NCI-H187 treated with DMSO at 0.1 percent for 48 hours (cell line): Measurements from ENCODE around the gene RUNX1.

Source experiments
- DNase-seq: peaks from one replicate; lab custom pipeline; 2025; lab: John Stamatoyannopoulos, UW

The RUNX1 gene

GRCh38 chr21:34825101-34825500 is 224.0 kb downstream of the RUNX1 start:
- no peak for DNase-seq

DNA sequence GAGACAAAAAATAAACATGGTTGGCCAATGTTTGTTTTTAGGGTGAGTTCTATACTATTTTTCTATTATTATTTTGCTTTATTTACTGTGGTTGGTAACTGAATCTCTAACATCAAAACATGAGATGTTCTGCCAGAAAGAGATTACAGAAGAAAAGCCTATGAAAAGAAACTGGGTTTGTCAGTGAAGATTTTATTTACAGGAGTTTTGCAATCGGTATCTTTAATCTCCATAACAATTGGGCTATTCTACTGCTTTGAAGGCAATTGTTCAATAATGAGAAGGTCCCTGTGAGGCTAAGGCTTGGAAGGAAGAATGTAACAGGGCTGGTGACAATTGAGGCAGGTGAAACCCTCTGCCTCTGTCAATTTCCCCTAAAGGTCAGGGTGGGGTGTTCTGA is 224.8 kb downstream of the RUNX1 start:
- no peak for DNase-seq

GRCh38 chr21:34822942-34823341 is 226.2 kb downstream of the RUNX1 start:
- DNase-seq, result no peak

DNA sequence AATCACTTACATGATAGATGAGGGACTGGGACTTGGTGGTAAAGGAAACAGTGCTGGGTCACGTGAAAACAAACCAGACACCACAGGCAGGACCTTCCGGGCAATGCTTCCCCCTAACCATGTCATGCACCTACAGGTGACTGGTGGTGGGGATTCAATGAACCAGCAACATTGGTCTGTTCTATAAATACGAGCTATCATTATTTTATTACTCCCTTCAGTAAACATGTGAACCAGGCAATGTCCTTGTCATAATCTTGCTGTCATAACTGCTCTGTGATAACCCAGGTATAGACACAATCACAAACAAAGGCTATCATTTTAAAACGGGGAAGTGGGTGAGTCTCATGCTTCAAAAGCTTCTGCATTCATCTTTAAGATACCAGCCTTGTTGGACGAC is 226.9 kb downstream of the RUNX1 start:
- DNase-seq, result no peak

DNA sequence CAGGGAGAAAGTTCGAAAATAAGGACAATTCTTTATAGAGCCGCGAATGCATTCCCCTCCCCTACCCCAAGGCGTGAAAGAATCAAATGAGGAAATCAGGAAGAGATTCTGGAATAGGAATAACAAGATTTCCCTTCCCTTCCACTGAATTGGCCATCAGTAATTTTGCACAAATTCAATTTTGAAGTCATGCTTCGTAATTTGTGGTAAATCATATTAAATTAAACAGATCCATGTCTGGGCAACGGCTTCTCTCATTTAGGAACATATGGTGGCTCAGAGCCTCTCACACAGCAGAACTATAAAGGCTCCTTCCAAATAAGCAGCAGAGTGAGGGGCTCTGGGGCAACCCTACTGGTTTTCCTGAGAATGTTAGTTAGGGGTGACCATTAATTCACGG is 227.4 kb downstream of the RUNX1 start:
- DNase-seq, result no peak

GRCh38 chr21:34820051-34820450 is 229.1 kb downstream of the RUNX1 start:
- no peak for DNase-seq

DNA sequence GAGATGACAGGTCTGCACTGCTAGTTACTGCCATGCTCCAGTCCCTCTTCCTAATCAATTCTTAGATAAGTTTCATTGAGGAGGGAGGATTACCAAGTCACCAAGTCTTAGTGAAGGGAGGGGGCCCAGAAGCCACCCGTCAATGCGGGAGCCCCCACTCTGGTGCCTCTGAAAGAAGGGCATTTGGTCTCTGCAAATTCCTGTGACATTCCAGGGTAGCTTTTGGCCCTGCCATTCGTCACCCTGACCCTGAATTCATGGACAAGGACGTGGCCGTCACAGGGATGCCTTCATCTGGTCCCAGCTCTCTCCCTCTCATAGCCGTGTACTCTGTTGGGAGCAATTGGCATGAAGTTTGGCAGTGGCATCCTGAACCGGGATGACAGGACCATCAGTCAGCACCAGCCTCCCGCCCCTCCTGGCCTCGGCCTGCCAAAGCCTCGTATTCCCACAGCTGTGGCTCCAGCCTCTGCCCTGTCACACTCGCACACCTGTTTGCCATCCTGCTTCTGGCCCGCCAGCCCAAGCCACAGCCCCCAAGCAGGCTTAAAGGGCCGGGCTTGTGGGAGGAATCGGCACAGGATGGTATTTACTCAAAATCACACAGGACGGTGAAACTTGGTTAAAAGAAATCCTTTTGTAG is 229.6 kb downstream of the RUNX1 start:
- no peak for DNase-seq

- no peak for DNase-seq
Measured at GRCh38 chr21:34818662-34819158, 230.4 kb downstream of the RUNX1 start.

DNA sequence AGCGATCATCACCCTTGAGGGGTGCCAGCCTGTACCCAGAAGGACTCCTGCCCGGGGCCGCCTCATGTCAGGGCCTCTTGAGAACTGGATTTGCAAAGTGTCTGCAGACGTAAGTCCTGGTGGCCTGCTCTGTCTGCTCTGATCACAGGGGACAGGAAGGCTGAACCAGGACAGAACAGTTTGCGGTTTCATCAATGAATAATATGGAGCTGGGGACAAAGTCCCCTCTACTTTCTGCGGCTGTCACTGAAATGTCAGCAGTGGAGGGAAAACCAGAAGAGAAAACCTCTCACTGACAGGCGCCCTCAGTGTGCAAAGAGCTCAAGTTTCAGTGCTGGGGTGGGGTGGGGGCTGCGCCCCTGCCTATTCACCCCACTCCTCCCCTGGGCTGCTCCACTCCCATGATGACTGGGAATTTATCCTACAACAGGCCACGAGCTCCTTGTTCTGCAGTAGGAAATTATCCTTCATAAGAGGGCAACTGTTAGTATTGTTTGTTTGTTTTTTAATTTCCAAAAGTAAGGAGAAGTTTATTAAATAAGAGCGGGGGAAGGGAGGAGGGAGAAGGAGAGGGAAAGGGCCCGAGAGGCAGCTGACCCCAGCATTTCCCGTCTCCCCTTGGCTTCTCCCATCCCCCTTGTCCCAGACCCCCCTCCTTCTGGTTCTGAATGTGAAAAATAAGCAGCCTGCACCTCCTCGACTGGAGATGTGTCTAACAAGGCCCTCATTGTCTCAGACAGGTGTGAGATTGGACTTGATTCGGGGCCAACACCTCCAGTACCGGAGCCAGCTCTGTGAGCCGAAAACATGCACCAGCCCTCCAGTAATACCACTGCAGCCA is 231.1 kb downstream of the RUNX1 start:
- no peak for DNase-seq

- DNase-seq, result no peak
Measured at GRCh38 chr21:34815831-34816705, 233.0 kb downstream of the RUNX1 start.

- no peak for DNase-seq
Measured at GRCh38 chr21:34814529-34814951, 234.6 kb downstream of the RUNX1 start.

GRCh38 chr21:34813266-34813894 is 235.7 kb downstream of the RUNX1 start:
- no peak for DNase-seq

DNA sequence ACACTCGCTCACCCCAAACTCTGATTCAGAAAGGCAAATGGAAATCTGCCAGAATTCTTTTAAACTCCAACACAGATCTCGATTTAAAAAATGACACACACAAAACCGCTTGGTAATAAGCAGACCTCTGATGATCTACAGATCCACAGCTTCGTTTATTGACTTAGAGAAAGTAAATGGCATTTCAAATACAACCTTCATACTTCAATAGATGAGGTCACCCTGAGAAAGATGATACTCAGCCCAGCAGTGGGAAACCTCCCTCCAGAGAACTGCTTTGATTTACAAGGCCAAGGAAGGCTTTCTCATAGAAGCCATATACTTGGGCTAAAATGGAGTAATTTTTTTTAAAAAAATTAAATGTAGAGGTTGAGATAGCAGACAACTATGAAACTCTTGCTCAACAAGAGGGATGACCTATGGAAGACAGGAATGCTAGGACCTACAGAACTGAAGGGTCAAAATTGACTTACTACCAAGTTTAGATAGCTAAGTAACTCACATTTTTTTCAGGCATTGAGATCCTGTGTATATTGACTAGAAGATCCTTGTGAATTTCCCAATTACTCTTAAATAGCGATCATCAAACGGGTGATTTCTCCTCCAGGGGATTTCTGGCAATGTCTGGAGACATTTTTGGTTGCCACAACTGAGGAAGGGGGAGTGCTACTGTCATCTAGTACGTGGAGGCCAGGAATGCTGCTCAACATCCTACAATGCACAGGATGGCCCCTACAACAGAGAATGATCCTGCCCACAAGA is 236.4 kb downstream of the RUNX1 start:
- DNase-seq, result no peak

DNA sequence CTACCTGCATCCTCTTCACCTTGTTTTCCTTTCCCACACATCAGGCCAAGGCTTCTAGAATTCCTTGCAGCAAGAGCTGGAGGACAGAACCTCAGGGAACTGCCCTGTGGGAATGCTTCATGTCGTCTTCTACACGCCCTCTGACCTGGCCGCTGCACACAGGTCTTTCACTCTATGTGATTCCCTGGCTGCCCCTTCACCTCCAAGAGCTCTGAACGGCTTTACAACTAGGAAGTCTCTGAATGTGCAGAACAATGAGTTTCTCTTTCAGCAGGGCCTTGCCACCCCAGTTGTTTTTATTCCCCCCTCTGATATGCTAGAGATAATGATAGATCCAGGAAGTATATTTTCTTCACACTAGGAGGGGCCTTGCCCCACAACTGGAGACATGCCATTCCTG is 237.7 kb downstream of the RUNX1 start:
- no peak for DNase-seq

DNA sequence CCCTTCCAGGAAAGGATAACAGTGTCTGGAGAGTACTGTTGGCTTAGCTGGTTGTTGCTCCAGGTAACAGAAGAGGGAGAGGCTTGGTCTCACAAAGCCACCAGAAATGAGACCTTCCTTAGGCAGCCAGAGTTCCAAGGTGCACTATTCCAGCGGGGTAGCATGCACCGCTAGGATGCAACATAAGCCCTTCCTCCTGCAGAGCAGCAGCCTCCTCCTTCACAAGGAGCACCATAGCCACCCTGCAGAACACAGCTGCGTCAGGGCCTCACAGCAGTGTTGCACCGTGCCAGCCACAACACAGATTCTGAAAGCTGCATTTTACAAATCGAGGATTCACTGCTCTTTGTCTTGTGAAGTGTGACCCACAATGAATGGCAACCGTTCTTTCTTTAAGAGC is 238.3 kb downstream of the RUNX1 start:
- DNase-seq, result no peak

DNA sequence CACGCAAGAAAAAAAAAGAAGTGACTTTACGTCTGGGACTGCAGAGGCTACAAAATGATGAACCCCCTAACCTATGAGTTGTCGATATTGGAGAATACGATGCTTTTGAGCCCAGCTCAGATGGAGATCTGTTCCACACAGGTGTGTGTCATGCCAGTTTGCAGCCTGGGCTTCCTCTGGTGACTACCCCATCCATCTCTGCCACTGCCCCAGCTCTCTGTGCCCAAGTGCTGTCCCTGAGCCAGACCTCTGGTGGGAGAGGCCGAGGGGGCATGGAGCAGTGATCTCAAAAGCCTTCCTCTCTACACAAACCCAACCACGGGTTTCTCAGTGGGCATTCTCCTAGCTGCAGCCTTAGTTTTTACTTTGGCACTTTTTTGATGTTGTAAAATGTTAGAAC is 239.3 kb downstream of the RUNX1 start:
- DNase-seq, result no peak

- DNase-seq, result no peak
Measured at GRCh38 chr21:34808569-34809204, 240.4 kb downstream of the RUNX1 start.

DNA sequence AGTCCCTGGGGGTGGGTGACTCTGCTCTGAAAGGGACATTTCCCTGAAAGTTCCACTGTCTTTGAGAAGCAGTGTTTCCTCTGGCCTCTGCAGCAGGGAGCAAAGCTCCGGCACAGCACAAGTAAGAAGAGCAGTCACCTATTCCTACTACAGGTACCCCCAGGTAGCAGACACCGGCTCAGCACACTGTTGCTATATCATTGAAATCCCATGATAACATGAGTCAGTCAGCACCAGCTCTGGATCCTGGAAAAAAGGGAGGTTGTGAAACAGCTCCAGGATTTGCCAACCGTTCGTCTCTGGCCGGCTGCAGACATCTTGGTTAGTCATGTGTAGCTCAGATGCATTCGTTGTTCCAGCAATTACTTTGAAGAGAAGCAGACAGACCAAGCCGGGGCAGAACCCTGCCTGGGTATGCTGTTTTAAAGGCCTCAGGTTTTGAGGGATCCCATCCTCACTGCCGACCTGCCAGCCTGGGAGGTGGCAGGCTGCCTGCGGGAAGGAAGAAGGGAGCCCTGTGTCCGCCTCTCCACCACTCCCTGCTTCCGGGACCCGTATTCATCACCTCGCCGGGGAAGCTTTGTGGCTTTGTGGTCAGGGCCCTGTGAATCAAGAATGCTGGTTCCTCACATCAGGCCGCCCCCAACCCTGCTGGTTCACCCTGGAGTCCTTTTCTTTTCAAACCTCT is 241.1 kb downstream of the RUNX1 start:
- no peak for DNase-seq

DNA sequence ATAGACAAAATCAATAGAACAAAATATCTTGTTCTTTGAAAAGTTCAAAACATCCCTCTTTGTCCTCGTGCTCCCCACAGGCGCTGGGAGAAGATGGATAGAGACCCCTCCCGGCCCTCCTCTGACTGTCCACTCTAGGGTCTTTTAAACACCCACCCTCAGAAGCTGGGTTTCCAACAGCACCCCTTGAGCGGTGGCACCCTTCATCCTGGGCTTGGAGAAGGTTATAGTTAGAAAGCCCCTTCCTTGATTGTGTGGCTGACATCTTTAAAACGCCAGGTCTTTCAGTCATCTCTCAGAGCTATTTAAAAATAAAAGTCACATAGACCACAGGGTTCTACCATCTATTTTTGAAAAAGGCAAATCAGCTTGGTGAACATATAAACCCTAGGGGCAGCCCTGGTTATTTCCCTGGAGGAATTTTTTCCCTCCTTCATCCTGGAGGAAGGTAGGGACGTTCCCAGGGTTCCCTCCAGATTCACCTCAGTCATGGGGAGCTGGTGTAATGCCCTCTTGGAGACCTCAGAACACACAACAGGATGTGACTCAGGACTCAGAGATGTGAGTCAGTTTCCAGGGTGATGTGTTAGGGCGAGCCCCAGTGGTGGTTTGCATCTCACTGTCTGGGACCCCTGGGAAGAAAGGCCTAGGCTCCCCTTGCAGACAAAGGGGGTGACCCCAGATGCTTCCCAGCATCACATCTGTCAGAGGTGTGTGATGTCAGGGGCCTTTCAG is 241.8 kb downstream of the RUNX1 start:
- DNase-seq, result no peak
